Placental pericyte (primary cell): ENCODE measurements around the gene PYGO2. TPM values are rescaled to one million over a fixed set of nuclear protein-coding genes. Genes with fewer than 3 reads are reported as not detected.

Experiments used
- small RNA-seq: library from RNA; depleted of rRNA; stranded (forward); fragments of <200 nt; gene quantifications from one replicate; pipeline ENCODE3, GENCODE V24; 2012; ENCODE audit warnings: low replicate concordance
- total RNA-seq: library from RNA; depleted of rRNA; stranded (reverse); fragments of >200 nt; gene quantifications from 2 replicates; pipeline ENCODE4 v1.2.3, GENCODE V29; 2012

Gene PYGO2, protein sequence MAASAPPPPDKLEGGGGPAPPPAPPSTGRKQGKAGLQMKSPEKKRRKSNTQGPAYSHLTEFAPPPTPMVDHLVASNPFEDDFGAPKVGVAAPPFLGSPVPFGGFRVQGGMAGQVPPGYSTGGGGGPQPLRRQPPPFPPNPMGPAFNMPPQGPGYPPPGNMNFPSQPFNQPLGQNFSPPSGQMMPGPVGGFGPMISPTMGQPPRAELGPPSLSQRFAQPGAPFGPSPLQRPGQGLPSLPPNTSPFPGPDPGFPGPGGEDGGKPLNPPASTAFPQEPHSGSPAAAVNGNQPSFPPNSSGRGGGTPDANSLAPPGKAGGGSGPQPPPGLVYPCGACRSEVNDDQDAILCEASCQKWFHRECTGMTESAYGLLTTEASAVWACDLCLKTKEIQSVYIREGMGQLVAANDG
- 18.8 and 20.4 TPM in 2 replicates for total RNA-seq

DNA sequence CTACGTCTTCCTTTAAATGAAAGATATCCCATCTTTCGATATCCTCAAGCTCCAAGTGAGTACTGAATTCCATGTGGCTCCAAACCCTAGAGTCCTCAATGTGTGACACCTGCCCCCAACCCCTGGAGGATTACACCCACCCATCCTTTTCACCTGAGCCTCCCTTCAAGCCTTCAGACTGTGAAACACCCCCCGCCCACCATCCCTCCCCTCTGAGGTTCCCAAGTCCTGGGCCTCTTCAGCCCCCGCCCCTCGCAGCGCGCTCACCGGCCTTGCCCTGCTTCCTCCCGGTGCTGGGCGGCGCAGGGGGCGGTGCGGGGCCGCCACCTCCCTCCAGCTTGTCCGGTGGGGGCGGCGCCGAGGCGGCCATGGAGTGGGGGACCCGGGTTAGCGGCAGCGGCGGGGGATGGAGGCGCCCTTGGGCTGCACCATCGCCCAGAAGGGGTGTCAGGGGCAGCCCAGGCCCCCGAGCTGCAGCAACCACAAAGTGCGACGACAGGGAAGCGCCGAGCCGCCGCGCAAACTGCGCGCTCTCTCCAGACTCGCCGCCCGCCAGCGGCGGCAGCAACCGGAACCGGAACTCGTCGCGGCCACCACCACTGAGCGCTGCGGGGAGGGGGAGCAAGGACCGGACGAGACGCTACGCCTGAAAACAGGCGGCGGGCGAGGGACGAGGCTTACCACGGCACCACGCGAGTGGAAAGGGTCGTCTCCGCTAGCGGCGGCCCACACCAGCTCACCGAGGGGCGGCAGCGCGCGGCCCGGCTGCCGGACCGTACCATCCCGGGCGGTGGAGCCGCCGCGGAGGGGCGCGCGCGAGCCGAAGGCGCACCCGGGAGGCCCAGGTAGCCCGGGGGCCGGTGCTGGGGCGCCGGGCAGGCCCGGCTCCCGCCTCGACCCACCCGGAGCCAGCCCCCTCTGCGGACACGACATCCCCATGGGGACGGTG is at the start of gene PYGO2:
TSS of gene PYGO2 (minus strand) at position 576 of the 949 bp plus-strand sequence. CDS start at position 370, 206 bp downstream.

DNA sequence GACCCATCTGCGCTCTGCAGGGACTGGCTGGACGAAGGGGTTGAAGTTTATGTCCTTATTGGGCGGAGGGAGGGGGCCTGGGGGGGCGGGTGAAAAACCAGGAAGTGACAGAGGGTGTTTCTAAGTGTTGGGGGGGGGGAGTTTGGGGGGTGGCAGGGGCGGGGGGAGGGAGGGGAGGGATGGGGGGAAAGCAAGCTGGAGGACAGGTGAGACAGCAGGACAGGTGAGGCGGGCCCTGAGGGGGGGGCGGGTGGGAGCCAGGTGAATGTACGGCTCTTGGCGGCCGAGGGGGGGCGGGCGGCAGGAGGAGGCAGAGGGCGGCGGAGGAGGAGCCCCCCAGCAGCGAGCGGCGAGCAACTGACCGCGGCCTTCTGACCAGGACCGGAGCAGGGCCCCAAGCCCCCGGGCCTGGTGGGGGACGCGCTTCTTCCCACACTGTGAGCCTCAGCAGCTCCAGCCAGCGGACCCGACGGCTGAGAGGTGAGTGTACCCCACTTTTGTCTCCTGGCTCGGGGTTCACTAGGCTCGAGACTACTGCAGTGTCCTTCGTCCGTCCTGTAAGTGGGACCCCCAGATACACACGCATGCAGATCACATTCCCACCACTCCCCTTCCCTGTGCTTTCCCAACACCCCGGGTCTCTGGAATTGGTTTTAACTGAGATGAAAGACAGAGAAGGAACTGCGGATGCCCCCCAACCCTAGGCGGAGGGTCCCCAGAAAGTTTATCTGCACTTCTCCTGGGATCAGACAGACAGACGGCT is 41.1 kb upstream of the PYGO2 start, which contains the start of gene ZBTB7B:
TSS of gene ZBTB7B (plus strand) at position 339 of the 763 bp plus-strand sequence. CDS start 11,859 bp downstream, outside the sequence.

DNA sequence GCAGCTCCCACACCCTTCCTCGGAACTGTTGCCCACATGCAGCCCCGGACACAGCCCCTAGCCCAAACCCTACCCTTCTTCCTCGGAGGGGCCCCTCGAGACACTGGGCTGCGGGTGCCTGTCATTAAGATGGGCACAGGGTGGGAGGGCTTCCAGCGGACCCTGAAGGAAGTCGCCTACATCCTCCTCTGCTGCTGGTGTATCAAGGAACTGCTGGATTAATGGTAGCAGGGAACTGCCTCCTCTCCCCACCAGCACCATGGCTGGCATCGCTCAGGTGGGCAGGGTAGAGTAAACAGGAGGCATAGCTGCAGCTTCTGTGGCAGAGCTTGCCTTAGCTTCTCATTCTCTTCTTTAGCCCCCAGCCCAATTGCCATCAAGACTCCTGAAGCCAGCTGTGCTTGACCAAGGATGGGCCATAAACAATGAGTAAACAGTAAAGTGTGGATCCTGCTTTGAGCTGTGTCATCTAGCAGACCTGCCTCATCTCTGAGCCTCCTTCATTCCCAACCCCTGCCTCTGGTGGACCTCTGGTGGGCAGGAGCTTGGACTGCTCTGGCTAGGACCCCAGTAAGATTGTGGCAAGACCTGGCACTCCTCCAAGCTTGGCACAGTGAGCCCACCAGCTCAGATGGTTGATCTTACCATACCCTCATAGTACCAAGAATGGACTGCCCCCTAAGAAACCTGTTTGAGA is 32.1 kb upstream of the PYGO2 start, which contains the start of gene LENEP:
TSS of gene LENEP (plus strand) at position 15 of the 697 bp plus-strand sequence. CDS start at position 37, 22 bp downstream.

DNA sequence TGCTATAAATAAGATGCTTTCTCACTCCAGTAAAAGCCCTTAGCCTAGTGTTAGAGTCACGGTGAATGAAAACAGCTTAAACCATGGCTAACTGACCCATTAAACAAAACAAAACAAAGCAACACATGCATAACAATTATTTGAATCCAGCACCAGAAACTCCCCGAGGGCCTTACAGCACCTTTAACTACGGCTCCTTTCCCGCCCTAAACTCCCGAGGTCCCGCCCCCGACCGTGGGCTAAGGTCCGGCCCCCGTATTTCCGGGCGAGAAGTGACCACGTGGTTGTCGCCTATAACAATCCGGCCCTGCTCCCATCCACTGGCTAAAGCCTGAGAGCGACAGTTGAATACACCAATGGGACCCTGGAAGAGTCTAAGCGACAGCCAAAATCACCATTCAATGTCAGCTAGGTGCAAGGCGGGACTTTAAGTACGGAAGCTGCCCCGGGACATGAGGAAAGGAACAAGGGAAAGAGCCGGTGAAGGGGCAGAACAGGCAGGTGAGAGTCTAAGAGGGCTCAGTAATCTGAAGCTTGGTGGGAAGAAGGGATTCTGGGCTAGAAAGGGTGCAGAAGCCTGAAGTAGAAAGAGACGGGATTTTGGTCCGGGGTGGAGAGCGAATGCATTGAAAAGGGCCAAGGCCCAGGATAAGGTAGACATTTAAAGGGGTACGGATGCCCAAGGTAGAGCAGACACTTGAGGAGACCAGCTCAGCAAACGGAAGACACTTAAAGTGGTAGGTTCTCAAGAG is 21.5 kb upstream of the PYGO2 start, which contains the start of gene FLAD1:
TSS of gene FLAD1 (plus strand) at position 448 of the 752 bp plus-strand sequence. CDS start 351 bp downstream, outside the sequence.

DNA sequence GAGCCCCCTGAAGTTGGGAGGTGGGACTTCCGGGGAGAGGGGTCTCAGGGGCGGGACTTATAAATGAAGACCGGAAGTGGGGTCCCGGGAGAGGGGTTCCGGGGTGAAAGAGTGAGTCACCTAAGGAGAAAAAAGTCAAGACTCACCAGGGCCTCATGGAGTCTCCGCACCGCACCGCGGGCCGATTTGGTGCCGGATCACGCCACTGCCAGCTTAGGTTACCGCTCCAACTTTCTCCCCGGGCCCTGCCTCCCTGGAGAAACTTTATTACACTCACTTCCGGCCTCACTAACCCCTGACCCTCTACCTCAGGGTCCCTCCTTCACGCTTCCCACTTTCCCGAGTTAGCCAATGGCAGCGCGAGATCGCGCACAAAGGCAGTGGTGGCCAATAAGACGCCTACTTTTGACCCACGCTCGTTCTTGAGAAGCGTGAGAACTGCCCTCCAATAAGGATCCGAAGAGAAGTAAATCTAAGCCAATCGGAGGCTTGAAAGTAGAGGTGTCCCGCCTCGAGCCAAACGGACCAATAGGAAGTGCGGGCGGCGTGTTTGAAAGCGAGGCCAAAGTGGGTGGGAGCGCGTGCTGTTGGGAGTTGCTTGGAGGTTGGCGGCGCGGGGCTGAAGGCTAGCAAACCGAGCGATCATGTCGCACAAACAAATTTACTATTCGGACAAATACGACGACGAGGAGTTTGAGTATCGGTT is 12.7 kb upstream of the PYGO2 start, which contains the start of gene CKS1B:
TSS of gene CKS1B (plus strand) at position 580 of the 706 bp plus-strand sequence. CDS start at position 645, 65 bp downstream.

DNA sequence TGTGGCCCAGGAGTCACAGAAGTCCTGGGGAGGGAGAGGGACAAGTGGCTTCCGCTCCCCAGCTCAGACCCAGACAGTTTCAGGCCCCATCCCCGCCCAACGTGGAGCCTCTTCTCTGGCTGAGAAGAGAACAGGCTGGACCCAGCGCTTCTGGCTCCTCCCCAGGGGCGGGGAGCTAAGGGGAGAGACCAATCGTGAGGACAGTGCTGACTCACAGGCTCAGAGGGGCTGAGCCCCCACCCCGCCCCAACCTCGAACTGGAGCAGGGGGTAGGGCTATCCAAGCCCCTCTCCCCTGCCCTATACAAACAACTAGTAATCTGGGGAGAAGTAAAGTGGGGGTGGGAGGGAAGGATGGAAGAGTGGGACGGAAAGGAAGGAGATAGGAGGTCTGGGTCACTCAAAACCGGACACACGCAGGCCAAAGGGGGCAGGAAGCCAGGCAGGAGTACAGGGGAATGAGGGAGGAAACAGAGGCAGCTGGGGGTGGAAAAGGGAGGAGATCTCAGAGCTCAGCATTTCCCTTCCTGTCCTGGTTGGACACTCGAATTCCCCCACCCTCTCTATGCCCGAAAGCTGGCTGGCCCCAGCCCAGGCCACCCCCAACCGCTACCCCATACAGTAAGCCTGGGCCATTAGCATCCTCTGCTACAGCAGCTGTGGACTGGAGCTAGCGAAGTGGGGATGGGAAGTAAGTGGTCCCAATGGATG is 9.2 kb upstream of the PYGO2 start, which contains the start of gene SHC1:
TSS of gene SHC1 (minus strand) at position 117 of the 710 bp plus-strand sequence. CDS start 221 bp downstream, outside the sequence.

DNA sequence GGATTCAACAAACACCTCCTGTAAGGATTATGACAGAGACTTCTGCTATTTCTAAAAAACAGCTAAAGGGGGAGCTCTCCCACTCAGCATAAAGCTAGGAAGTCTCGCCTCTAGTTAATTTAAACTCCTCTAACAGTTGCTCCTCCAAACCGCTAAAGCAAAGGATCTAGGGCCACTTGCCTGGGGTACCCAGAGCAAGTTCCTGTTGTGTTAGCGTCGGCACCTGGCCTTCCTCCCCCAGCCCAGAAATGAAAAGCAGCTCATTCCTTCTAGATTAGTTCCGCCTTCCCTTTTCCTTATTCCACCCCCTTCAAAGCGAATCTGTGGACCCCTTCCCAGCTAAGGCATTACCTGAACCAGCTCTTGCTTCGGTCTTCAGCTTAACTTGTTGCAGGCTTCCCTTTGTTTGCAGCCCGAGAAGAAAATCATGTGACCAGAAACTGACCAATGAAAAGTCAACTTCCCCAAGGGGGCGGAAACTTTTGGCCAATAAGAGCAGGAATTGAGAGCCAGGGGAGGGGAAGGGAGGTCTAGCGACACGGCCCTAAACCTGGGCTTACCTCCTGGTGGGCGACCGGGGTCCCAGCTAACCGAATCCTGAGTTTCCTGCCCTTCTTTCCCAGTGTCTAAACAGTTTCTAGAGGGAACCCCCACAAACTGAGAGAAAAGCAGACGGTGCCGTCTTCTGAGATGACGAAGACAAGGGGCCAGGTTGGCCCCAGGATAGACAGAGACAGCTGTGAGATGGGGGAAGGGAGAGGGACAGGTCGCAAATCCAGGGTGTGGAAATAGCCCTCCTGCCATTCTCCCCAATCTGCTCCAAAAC is 5.7 kb downstream of the PYGO2 start, which contains the start of gene PBXIP1:
TSS of gene PBXIP1 (minus strand) at position 382 of the 826 bp plus-strand sequence. CDS start 2,378 bp downstream, outside the sequence.

DNA sequence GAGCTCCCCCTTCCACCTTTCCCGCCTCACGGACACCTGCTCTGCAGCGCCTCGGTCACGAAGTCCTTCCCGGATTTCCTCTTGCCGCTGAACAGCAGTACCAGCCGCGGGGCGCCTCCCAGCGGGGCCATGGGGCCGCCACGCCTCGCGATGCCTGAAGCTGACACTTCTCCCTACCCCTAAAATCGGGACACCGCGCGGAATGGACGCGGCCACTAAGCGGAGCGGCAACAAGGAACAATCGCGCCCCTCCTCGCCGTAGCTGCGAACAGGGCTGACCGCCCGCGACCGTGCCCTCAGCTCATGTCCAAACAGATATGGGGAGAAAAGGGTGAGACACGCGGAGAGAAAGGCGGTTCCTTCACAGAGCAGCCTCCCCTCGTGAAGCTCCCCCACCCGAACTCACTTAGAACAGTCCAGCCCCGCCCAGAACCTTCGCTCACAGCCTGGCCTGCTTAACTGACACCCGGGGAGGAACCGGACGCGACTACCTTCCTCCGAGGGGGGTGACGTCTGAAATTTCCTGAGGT is 25.0 kb downstream of the PYGO2 start, which contains the start of gene PMVK:
TSS of gene PMVK (minus strand) at position 165 of the 530 bp plus-strand sequence. CDS start at position 131, 34 bp downstream.

Small RNAs within 50 kb of the gene (small RNA-seq; reads per million reads assigned to genes)
- gene MIR4258, result not detected
- not detected for gene RF00017

Other genes with a start within 250 kb of the PYGO2 start
- under 0.01 TPM in 1 of 2 replicates, not detected in the other for gene KCNN3, start 91.5 kb downstream of the PYGO2 start, total RNA-seq
- gene PMVK, start 25.1 kb downstream of the PYGO2 start, total RNA-seq, result 6.3 and 7.0 TPM in 2 replicates
- 35.4 and 80.8 TPM in 2 replicates for gene PBXIP1, start 5.7 kb downstream of the PYGO2 start, total RNA-seq
- gene SHC1, start 9.0 kb upstream of the PYGO2 start, total RNA-seq, result 325 and 447 TPM in 2 replicates
- gene CKS1B, start 12.9 kb upstream of the PYGO2 start, total RNA-seq, result 17.7 and 101 TPM in 2 replicates
- 23.4 and 36.7 TPM in 2 replicates for gene FLAD1, start 21.6 kb upstream of the PYGO2 start, total RNA-seq
- gene LENEP, start 31.8 kb upstream of the PYGO2 start, total RNA-seq, result 0.86 TPM in 1 of 2 replicates, not detected in the other
- 30.4 and 31.4 TPM in 2 replicates for gene ZBTB7B, start 41.0 kb upstream of the PYGO2 start, total RNA-seq
- 0.66 TPM in 1 of 2 replicates, not detected in the other for gene DCST2, start 72.0 kb upstream of the PYGO2 start, total RNA-seq
- gene DCST1, start 72.0 kb upstream of the PYGO2 start, total RNA-seq, result not detected in 2 replicates
- gene ADAM15, start 89.5 kb upstream of the PYGO2 start, total RNA-seq, result 53.7 and 63.5 TPM in 2 replicates
- 2.0 and 3.0 TPM in 2 replicates for gene EFNA4, start 102.0 kb upstream of the PYGO2 start, total RNA-seq
- 0.43 and 0.66 TPM in 2 replicates for gene EFNA3, start 117.1 kb upstream of the PYGO2 start, total RNA-seq
- 0.14 TPM in 1 of 2 replicates, not detected in the other for gene EFNA1, start 166.1 kb upstream of the PYGO2 start, total RNA-seq
- 27.9 and 45.3 TPM in 2 replicates for gene SLC50A1, start 174.1 kb upstream of the PYGO2 start, total RNA-seq
- gene DPM3, start 178.7 kb upstream of the PYGO2 start, total RNA-seq, result 24.9 and 28.6 TPM in 2 replicates
- 74.2 and 127 TPM in 2 replicates for gene KRTCAP2, start 211.5 kb upstream of the PYGO2 start, total RNA-seq
- 4.4 and 8.7 TPM in 2 replicates for gene TRIM46, start 212.1 kb upstream of the PYGO2 start, total RNA-seq
- 11.7 and 41.6 TPM in 2 replicates for gene THBS3, start 246.1 kb upstream of the PYGO2 start, total RNA-seq
- gene MTX1, start 246.9 kb upstream of the PYGO2 start, total RNA-seq, result 45.3 and 63.3 TPM in 2 replicates